Esophagus (tissue), 2 donors: Measurements from ENCODE around the gene INSL3. TPM values are rescaled to one million over a fixed set of nuclear protein-coding genes. Genes with fewer than 3 reads are reported as not detected.

Experiments used
- H3K27ac ChIP-seq, 2 donors: one replicate each; pipeline ENCODE4 v1.5.1; 2013; ENCODE audit warnings: low read depth in 2 of 2, mild to moderate bottlenecking in 2 of 2, inconsistent platforms in 1 of 2, low read length in 1 of 2, moderate library complexity in 1 of 2
- H3K27me3 ChIP-seq, 2 donors: one replicate each; pipeline ENCODE4 v1.6.1; 2013; ENCODE audit warnings: low read length in 2 of 2, control low read depth in 1 of 2, mild to moderate bottlenecking in 1 of 2; ENCODE audit not compliant: insufficient read depth in 2 of 2, control insufficient read depth in 1 of 2
- H3K36me3 ChIP-seq, 2 donors: one replicate each; pipeline ENCODE4 v1.6.1; 2013; ENCODE audit warnings: low read length in 1 of 2; ENCODE audit not compliant: control insufficient read depth in 2 of 2, insufficient read depth in 2 of 2
- H3K4me1 ChIP-seq, 2 donors: one replicate each; pipeline ENCODE4 v1.6.1; 2013; ENCODE audit warnings: low read length in 1 of 2; ENCODE audit not compliant: control insufficient read depth in 2 of 2, insufficient read depth in 2 of 2
- H3K4me3 ChIP-seq, 2 donors: one replicate each; pipeline ENCODE4 v1.5.1; 2013; ENCODE audit warnings: low read length in 2 of 2, mild to moderate bottlenecking in 2 of 2, low read depth in 1 of 2, moderate library complexity in 1 of 2
- H3K9me3 ChIP-seq, 2 donors: one replicate each; pipeline ENCODE4 v1.6.1; 2013; ENCODE audit warnings: mild to moderate bottlenecking in 2 of 2, low read depth in 1 of 2, low read length in 1 of 2, moderate library complexity in 1 of 2; ENCODE audit not compliant: control insufficient read depth in 2 of 2, insufficient read depth in 1 of 2
- WGBS, 2 donors: extraction: QIAGEN DNeasy Blood & Tissue Kit; methylation state at CpG; one replicate each; pipeline ENCODE4 v1.1.7; 2013; 5-methylcytosine and 5-hydroxymethylcytosine counted together
- polyA plus RNA-seq, 2 donors: library from polyadenylated mRNA; stranded (reverse); fragments of 200-250 nt; gene quantifications; one replicate each; pipeline ENCODE4 v1.2.3, GENCODE V29; 2013
- donor health status: healthy with polysubstance abuse.
- donor health status: Bipolar disorder and iron deficiency.

The INSL3 gene
- polyA plus RNA-seq, 2 donors: 0.06 to 0.12 TPM

GRCh38 chr19:17817668-17818363, 3.5 kb downstream of the INSL3 start:
- no peak overlapping the region for H3K4me3 ChIP-seq
- no peaks in the 10 kb centered on the region for H3K36me3 ChIP-seq
- 62 to 67% methylated on average over 12 of the region's 13 CpGs for WGBS, 2 donors
- H3K27me3 ChIP-seq: peaks cover 0 to 3% of the 10 kb centered on the region in 2 donors
- H3K9me3 ChIP-seq: no peaks in the 10 kb centered on the region
- no peak overlapping the region for H3K27ac ChIP-seq
- H3K4me1 ChIP-seq: no peaks in the 10 kb centered on the region

- peaks cover 0 to 2% of the 10 kb centered on the region in 2 donors for H3K4me1 ChIP-seq
Measured at GRCh38 chr19:17812099-17812498, 9.2 kb downstream of the INSL3 start.

GRCh38 chr19:17811681-17812080, 9.6 kb downstream of the INSL3 start:
- Histone ChIP-seq H3K4me3 (no peak overlapping the region), H3K27ac (no peak overlapping the region), H3K4me1 (peaks cover 0 to 2% of the 10 kb centered on the region in 2 donors), H3K9me3 (peaks cover 0 to 5% of the 10 kb centered on the region in 2 donors), H3K27me3 (peaks cover 0 to 3% of the 10 kb centered on the region in 2 donors), H3K36me3 (peaks cover 0 to 3% of the 10 kb centered on the region in 2 donors)
- 85% methylated on average over 20 of the region's 20 CpGs for WGBS, 2 donors

More at GRCh38 chr19:17812099-17812498, 9.2 kb downstream of the INSL3 start:
- H3K9me3 ChIP-seq: peaks cover 0 to 5% of the 10 kb centered on the region in 2 donors
- H3K27ac ChIP-seq: no peak overlapping the region
- H3K27me3 ChIP-seq: peaks cover 0 to 3% of the 10 kb centered on the region in 2 donors
- no peak overlapping the region for H3K4me3 ChIP-seq
- peaks cover 0 to 3% of the 10 kb centered on the region in 2 donors for H3K36me3 ChIP-seq
- 71 to 72% methylated on average over 5 of the region's 5 CpGs for WGBS, 2 donors

- Histone ChIP-seq H3K4me1 (peaks cover 0 to 2% of the 10 kb centered on the region in 2 donors), H3K36me3 (peaks cover 0 to 3% of the 10 kb centered on the region in 2 donors), H3K9me3 (peaks cover 0 to 5% of the 10 kb centered on the region in 2 donors), H3K27ac (no peak overlapping the region), H3K4me3 (no peak overlapping the region), H3K27me3 (peaks cover 0 to 3% of the 10 kb centered on the region in 2 donors)
- WGBS, 2 donors: 95 to 96% methylated on average over 2 of the region's 2 CpGs
Measured at GRCh38 chr19:17811103-17811502, 10.2 kb downstream of the INSL3 start.

- Histone ChIP-seq H3K4me1 (peaks cover 0 to 2% of the 10 kb centered on the region in 2 donors), H3K36me3 (peaks cover 0 to 3% of the 10 kb centered on the region in 2 donors), H3K4me3 (no peak overlapping the region), H3K9me3 (peaks cover 0 to 9% of the 10 kb centered on the region in 2 donors), H3K27ac (no peak overlapping the region), H3K27me3 (no peaks in the 10 kb centered on the region)
- WGBS, 2 donors: 67 to 72% methylated on average over 34 to 38 of the region's 38 CpGs
Measured at GRCh38 chr19:17807731-17808316, 13.5 kb downstream of the INSL3 start.

GRCh38 chr19:17806945-17807344, 14.4 kb downstream of the INSL3 start:
- peaks cover 0 to 3% of the 10 kb centered on the region in 2 donors for H3K36me3 ChIP-seq
- peaks cover 0 to 2% of the 10 kb centered on the region in 2 donors for H3K4me1 ChIP-seq
- no peak overlapping the region for H3K27ac ChIP-seq
- H3K9me3 ChIP-seq: peaks cover 0 to 8% of the 10 kb centered on the region in 2 donors
- no peaks in the 10 kb centered on the region for H3K27me3 ChIP-seq
- H3K4me3 ChIP-seq: no peak overlapping the region
- WGBS, 2 donors: 57 to 60% methylated on average over 3 of the region's 3 CpGs

- H3K36me3 ChIP-seq: peaks cover 0 to 3% of the 10 kb centered on the region in 2 donors
- H3K27ac ChIP-seq: no peak overlapping the region
- no peak overlapping the region for H3K4me3 ChIP-seq
- peaks cover 0 to 4% of the 10 kb centered on the region in 2 donors for H3K9me3 ChIP-seq
- H3K27me3 ChIP-seq: no peaks in the 10 kb centered on the region
- 89 to 94% methylated on average over 4 of the region's 4 CpGs for WGBS, 2 donors
- H3K4me1 ChIP-seq: peaks cover 0 to 2% of the 10 kb centered on the region in 2 donors
Measured at GRCh38 chr19:17805427-17805826, 15.9 kb downstream of the INSL3 start.

GRCh38 chr19:17803264-17803896, 17.9 kb downstream of the INSL3 start:
- Histone ChIP-seq H3K27me3 (no peaks in the 10 kb centered on the region), H3K9me3 (peaks cover 0 to 7% of the 10 kb centered on the region in 2 donors), H3K4me3 (no peak overlapping the region), H3K4me1 (peaks cover 0 to 2% of the 10 kb centered on the region in 2 donors), H3K27ac (no peak overlapping the region), H3K36me3 (peaks cover 0 to 3% of the 10 kb centered on the region in 2 donors)
- WGBS, 2 donors: 54 to 56% methylated on average over 14 of the region's 14 CpGs

GRCh38 chr19:17802137-17802858, 19.0 kb downstream of the INSL3 start:
- Histone ChIP-seq H3K27ac (no peak overlapping the region), H3K27me3 (no peaks in the 10 kb centered on the region), H3K9me3 (peaks cover 0 to 7% of the 10 kb centered on the region in 2 donors), H3K4me3 (no peak overlapping the region), H3K36me3 (no peaks in the 10 kb centered on the region), H3K4me1 (peaks cover 0 to 7% of the 10 kb centered on the region in 2 donors)
- 70 to 75% methylated on average over 12 of the region's 12 CpGs for WGBS, 2 donors
